GM19193 (cell line): ENCODE data around the gene SMIM29.

ENCODE experiments used
- POLR2A ChIP-seq: IDR thresholded peaks from 4 replicates; pipeline ENCODE4 v1.6.1; 2011; ENCODE audit not compliant: insufficient read depth, insufficient read length; ENCODE audit errors: extremely low read depth

Gene SMIM29

GRCh38 chr6:34245032-34245760 lies 3.6 kb downstream of the SMIM29 start:
- peak; percentile 15 for TF ChIP-seq POLR2A

GRCh38 chr6:34243901-34244884 lies 4.6 kb downstream of the SMIM29 start:
- no peak for TF ChIP-seq POLR2A

GRCh38 chr6:34243131-34243771 lies 5.6 kb downstream of the SMIM29 start:
- TF ChIP-seq POLR2A, result no peak

GRCh38 chr6:34242252-34243130 lies 6.3 kb downstream of the SMIM29 start:
- no peak for TF ChIP-seq POLR2A

GRCh38 chr6:34241351-34242215 lies 7.2 kb downstream of the SMIM29 start:
- TF ChIP-seq POLR2A, result no peak

- no peak for TF ChIP-seq POLR2A
Measured at GRCh38 chr6:34240329-34241248, 8.2 kb downstream of the SMIM29 start.

GRCh38 chr6:34239893-34240292 lies 8.9 kb downstream of the SMIM29 start:
- no peak for TF ChIP-seq POLR2A

- TF ChIP-seq POLR2A, result no peak
Measured at GRCh38 chr6:34239500-34239825, 9.3 kb downstream of the SMIM29 start.

GRCh38 chr6:34238585-34239499 lies 10.0 kb downstream of the SMIM29 start:
- no peak for TF ChIP-seq POLR2A

- peak; percentile 50 for TF ChIP-seq POLR2A
Measured at GRCh38 chr6:34237722-34238584, 10.9 kb downstream of the SMIM29 start.

GRCh38 chr6:34237316-34237721 lies 11.5 kb downstream of the SMIM29 start:
- TF ChIP-seq POLR2A, result no peak
